HEK293T (cell line): ENCODE data around the gene GCLM.
"Not testable (repeated sequence)": the region's sequence is repeated elsewhere in the genome, so short reads cannot be mapped to it uniquely, and the experiment has no call there.

Experiments
- CTCF ChIA-PET: fragments of 350-600 bp; formaldehyde crosslinking; extraction: SDS; loops from one replicate; lab custom pipeline; 2021; ENCODE audit warnings: antibody characterized with exemption, inconsistent platforms; lab: Yijun Ruan, JAX
- POLR2A ChIA-PET: fragments of 350-600 bp; formaldehyde crosslinking; extraction: SDS; loops from one replicate; lab custom pipeline; 2020; ENCODE audit warnings: antibody characterized with exemption, inconsistent platforms; lab: Yijun Ruan, JAX
- DNase-seq: peaks from one replicate; pipeline ENCODE4 v3.0.0; 2012; ENCODE audit warnings: mixed read lengths; ENCODE audit errors: extremely low spot score
- ARNT ChIP-seq: fragments of 450-650 bp; IDR thresholded peaks from 2 replicates; pipeline ENCODE4 v1.6.1; 2017; ENCODE audit warnings: mild to moderate bottlenecking
- BHLHE40 ChIP-seq: fragments of 450-650 bp; IDR thresholded peaks from 2 replicates; pipeline ENCODE4 v1.6.1; 2016; ENCODE audit warnings: mild to moderate bottlenecking, moderate library complexity, borderline replicate concordance
- CTBP1 ChIP-seq: fragments of 450-650 bp; IDR thresholded peaks from 2 replicates; pipeline ENCODE4 v1.6.1; 2016; ENCODE audit warnings: borderline replicate concordance
- ELF4 ChIP-seq: fragments of 450-650 bp; IDR thresholded peaks from 2 replicates; pipeline ENCODE4 v1.6.1; 2017; ENCODE audit warnings: antibody characterized with exemption
- FOXA1 ChIP-seq: fragments of 450-650 bp; IDR thresholded peaks from 2 replicates; pipeline ENCODE4 v1.6.1; 2016; ENCODE audit warnings: mild to moderate bottlenecking
- FOXK2 ChIP-seq: fragments of 450-650 bp; IDR thresholded peaks from 2 replicates; pipeline ENCODE4 v1.6.1; 2016; ENCODE audit warnings: mild to moderate bottlenecking
- FOXM1 ChIP-seq: fragments of 450-650 bp; IDR thresholded peaks from 2 replicates; pipeline ENCODE4 v1.6.1; 2017; ENCODE audit warnings: mild to moderate bottlenecking, borderline replicate concordance
- HDGF ChIP-seq: fragments of 450-650 bp; IDR thresholded peaks from 2 replicates; pipeline ENCODE4 v1.6.1; 2017; ENCODE audit warnings: antibody characterized with exemption, borderline replicate concordance
- L3MBTL2 ChIP-seq: fragments of 450-650 bp; conservative IDR thresholded peaks from 2 replicates; pipeline ENCODE4 v1.6.1; 2016; ENCODE audit warnings: mild to moderate bottlenecking
- LEF1 ChIP-seq: fragments of 450-650 bp; IDR thresholded peaks from 2 replicates; pipeline ENCODE4 v1.6.1; 2017; ENCODE audit warnings: mild to moderate bottlenecking, borderline replicate concordance
- NFRKB ChIP-seq: fragments of 450-650 bp; IDR thresholded peaks from 2 replicates; pipeline ENCODE4 v1.6.1; 2016; ENCODE audit warnings: mild to moderate bottlenecking, moderate library complexity
- PKNOX1 ChIP-seq: fragments of 450-650 bp; IDR thresholded peaks from 2 replicates; pipeline ENCODE4 v1.6.1; 2016
- SP1 ChIP-seq: fragments of 450-650 bp; IDR thresholded peaks from 2 replicates; pipeline ENCODE4 v1.6.1; 2017
- SUZ12 ChIP-seq: fragments of 450-650 bp; IDR thresholded peaks from 2 replicates; pipeline ENCODE4 v1.6.1; 2016; ENCODE audit warnings: mild to moderate bottlenecking
- TARDBP ChIP-seq: fragments of 450-650 bp; IDR thresholded peaks from 2 replicates; pipeline ENCODE4 v1.6.1; 2016
- ZNF384 ChIP-seq: fragments of 450-650 bp; IDR thresholded peaks from 2 replicates; pipeline ENCODE4 v1.6.1; 2016

The GCLM gene

GRCh38 chr1:93864175-93864574, 45.1 kb downstream of the GCLM start:
- POLR2A ChIA-PET, result interaction anchor here (1.2 to 1.6 kb wide), 2 partner anchors 15 to 18 kb away, joined by 4 to 5 read pairs; partner anchors contain the start of gene DNTTIP2
- CTCF ChIA-PET, result no interaction called here
- TF ChIP-seq SP1 (no peak), NFRKB (no peak), L3MBTL2 (no peak), ARNT (no peak), FOXA1 (no peak), LEF1 (no peak), SUZ12 (no peak), ZNF384 (no peak), BHLHE40 (no peak), TARDBP (no peak), ELF4 (no peak)
- DNase-seq, result no peak

- POLR2A ChIA-PET, CTCF ChIA-PET, DNase-seq: not testable (repeated sequence)
Observed at GRCh38 chr1:93857653-93858052, 51.6 kb downstream of the GCLM start.

GRCh38 chr1:93855983-93856382, 53.2 kb downstream of the GCLM start:
- CTCF ChIA-PET, DNase-seq: not testable (repeated sequence)
- POLR2A ChIA-PET, result interaction anchor here (0.8 kb wide), 1 partner anchor 10 kb away, joined by 3 read pairs; no protein-coding TSS in a partner anchor

GRCh38 chr1:93853940-93854339, 55.3 kb downstream of the GCLM start:
- POLR2A ChIA-PET, result no interaction called here
- no peak for DNase-seq
- CTCF ChIA-PET, result no interaction called here
- TF ChIP-seq CTBP1, result no peak
- no peak for TF ChIP-seq TARDBP
- no peak for TF ChIP-seq ELF4
- no peak for TF ChIP-seq SUZ12
- no peak for TF ChIP-seq L3MBTL2
- no peak for TF ChIP-seq SP1
- no peak for TF ChIP-seq NFRKB
- no peak for TF ChIP-seq BHLHE40
- TF ChIP-seq ARNT, result no peak
- TF ChIP-seq LEF1, result no peak
- TF ChIP-seq FOXK2, result no peak

GRCh38 chr1:93851878-93852277, 57.4 kb downstream of the GCLM start:
- ChIA-PET POLR2A (no interaction called here), CTCF (no interaction called here)
- DNase-seq, result no peak
- TF ChIP-seq HDGF (no peak), ELF4 (no peak), FOXM1 (no peak), ARNT (no peak), L3MBTL2 (no peak), LEF1 (no peak), NFRKB (no peak), SUZ12 (no peak), FOXA1 (no peak), ZNF384 (no peak)

GRCh38 chr1:93851327-93851712, 57.9 kb downstream of the GCLM start:
- TF ChIP-seq FOXM1 (no peak), BHLHE40 (no peak), L3MBTL2 (no peak), SUZ12 (no peak), TARDBP (no peak), HDGF (no peak), SP1 (no peak), ARNT (no peak), CTBP1 (no peak), ELF4 (no peak), PKNOX1 (no peak), LEF1 (no peak), FOXK2 (no peak), ZNF384 (no peak), FOXA1 (no peak), NFRKB (no peak)
- DNase-seq, result no peak
- ChIA-PET CTCF (interaction anchor here (0.6 to 0.9 kb wide), 2 partner anchors 33 to 233 kb away, joined by 3 read pairs; no protein-coding TSS in a partner anchor), POLR2A (no interaction called here)

- POLR2A ChIA-PET, DNase-seq: not testable (repeated sequence)
- CTCF ChIA-PET, result interaction anchor here (0.6 to 0.9 kb wide), 3 partner anchors 18 to 233 kb away, joined by 3 to 5 read pairs (median 3); no protein-coding TSS in a partner anchor
Observed at GRCh38 chr1:93850687-93851326, 58.4 kb downstream of the GCLM start.

- no peak for DNase-seq
- ChIA-PET CTCF (no interaction called here), POLR2A (no interaction called here)
- TF ChIP-seq ARNT (no peak), L3MBTL2 (no peak), HDGF (no peak)
Observed at GRCh38 chr1:93848350-93848883, 60.8 kb downstream of the GCLM start.
